CD4-positive, alpha-beta T cell treated with Interleukin-15 for 4 hours (primary cell): ENCODE measurements around the gene CDK2AP2.
"Not testable (repeated sequence)": the region's sequence is repeated elsewhere in the genome, so short reads cannot be mapped to it uniquely, and the experiment has no call there.

ENCODE experiments used
- DNase-seq: peaks from one replicate; pipeline ENCODE4 v3.0.0-alpha.2; 2020; ENCODE audit warnings: low spot score

Gene CDK2AP2

DNA sequence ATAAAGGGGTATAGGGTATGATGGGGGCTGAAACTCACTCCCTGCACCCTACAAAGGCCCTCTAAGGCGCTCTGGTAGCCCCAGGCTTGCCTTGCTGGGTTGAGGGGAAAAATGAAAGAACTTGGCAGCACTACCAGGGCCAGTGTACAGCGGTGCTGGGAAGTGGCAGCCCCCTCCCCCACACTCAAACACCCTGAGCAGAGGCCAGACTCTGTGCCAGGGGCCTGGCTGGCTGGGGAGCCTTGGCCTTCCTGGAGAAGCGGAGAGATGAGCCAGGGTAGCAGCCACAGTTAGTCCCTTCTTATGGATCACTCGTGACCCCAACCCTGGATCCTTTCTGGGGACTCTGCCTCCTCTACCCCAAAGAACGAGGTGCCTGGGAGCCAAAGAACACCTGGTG, 41.6 kb downstream of the CDK2AP2 start:
- no peak for DNase-seq

DNA sequence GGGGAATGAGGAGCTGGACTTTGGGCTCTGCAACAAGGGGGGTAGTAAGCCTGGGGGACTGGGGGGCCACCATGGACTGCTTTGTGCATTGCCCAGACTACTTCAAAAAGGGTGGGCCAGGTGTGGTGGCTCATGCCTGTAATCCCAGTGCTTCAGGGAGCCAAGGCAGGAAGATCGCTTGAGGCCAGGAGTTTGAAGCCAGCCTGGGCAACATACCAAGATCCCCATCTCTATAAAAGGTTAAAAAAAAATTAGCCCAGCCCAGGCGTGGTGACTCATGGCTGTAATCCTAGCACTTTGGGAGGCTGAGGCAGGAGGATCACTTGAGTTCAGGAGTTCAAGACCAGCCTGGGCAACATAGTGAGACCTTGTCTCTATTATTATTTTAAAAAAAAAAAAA, 42.4 kb downstream of the CDK2AP2 start:
- DNase-seq = not testable (repeated sequence)

DNA sequence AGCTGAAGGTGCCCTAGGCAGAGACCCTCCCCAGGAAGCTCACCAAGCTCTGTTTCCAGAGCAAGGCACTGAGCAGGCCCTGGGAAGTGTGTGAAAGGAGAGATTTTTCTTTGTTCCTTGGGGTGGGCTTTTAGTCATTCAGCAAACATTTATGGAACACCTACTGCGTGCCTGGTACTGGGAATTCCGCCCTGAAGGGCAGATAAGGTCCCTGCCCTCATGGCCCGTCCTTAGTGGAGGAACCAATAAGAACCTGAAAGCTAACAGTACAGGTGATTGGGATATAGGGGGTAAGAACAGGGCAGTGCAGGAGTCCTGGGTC, 42.8 kb downstream of the CDK2AP2 start:
- no peak for DNase-seq

DNA sequence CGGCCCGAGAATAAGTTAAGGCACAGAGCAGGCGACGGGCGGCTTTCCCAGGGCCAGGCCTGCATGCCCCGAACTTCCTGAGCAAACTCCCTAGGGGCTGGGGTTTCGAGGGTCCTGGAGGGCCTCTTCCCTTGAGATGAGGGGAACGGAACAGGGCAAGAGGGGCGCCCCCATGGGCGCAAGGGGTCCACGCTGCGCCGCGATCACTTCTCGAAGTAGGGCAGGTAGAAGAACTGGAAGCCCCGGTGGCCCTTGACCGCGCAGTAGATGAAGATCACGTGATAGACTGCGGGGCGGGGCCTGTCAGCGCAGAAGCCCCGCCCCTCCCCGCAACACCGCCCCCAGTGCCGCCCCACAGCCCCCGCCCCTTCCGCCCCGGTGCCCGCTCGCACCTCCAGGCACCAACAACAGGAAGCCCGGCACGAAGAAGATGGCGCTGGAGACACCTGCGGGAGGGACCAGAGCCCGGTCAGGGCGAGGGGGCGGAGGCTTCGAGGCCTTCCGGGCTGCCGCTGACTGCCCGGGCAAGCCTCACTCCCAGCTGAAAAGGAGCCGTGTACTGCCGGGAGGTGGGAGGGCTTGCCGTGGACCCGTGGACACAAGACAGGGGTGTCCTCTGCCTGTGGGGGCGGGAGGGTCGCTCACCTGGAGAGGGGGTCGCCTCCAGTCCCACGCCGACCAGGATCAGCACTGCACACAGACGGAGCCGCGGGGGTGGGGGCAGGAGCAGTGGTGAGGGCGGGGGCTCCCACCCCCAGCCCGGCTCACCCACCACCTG, 43.4 kb downstream of the CDK2AP2 start:
- peak; percentile 94 for DNase-seq

DNA sequence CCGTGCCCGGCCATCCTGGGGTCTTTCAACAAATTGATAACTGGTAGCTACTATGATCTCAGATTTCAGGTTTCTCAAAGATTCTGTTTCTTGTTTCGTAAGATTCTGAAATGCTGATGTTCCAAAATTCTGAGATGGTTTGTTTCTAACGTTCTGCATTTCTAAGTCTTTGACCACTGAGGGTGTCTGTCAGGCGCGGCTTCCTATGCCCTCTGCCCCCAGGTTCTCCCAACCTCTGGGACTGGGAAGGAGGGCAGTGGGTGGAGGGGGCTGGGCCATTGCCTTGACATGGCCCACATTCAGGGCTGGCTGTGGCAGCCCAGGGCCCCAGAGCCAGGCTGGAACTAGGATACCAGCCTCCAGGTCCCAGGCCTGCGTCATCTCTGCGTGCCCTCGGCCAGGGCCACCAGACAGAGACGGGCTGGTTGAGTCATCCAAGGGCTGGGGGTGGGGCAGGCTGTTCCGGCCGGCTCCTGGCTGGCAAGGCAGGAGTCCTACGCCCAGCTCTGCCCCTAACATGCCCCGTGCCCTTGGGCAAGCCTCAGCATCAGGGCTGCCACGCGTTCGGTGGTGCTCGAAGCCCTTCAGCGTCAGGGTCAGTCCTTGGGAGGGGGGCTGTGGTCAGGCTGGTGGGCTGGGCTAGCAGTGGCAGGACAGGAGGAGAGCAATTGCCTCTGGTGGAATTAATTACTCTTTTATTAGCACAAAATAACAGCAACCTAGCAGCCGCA, 44.1 kb downstream of the CDK2AP2 start:
- no peak for DNase-seq

DNA sequence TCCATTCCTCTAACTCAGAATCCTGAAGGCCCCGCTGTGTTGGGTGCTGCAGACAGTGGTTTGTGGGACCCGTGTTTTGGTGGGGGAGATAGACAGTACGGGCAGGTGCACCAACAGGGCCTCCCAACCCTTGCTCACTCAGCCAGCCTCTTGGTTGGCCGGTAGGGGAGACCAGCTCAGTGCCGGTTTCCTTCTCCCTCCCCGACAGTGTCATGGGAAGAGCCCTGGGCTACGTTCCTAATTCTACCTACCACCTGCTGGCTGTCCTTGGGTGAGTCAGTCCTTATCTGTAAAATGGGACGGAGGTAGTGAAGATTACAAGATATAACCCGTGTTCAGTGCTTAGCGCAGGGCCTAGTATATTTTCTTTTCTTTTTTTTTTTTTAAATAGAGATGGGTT, 44.8 kb downstream of the CDK2AP2 start:
- no peak for DNase-seq

DNA sequence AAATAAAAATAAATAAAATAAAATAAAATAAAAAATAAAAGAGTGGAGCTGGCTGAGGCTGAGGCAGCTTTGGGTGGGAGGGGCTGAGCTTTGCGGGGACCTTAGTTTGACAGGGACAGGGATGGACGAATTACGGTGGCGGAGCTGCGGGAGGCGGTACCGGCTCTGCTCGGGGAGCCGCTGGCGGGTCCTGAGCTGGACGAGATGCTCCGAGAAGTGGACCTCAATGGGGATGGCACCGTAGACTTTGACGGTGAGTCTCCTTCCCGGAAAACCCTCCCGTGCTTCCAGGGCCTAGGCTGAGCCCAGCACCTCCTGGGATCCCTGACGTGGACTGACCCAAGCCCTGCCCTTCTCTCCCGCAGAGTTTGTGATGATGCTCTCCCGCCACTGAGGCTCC, 49.7 kb downstream of the CDK2AP2 start:
- DNase-seq = no peak

DNA sequence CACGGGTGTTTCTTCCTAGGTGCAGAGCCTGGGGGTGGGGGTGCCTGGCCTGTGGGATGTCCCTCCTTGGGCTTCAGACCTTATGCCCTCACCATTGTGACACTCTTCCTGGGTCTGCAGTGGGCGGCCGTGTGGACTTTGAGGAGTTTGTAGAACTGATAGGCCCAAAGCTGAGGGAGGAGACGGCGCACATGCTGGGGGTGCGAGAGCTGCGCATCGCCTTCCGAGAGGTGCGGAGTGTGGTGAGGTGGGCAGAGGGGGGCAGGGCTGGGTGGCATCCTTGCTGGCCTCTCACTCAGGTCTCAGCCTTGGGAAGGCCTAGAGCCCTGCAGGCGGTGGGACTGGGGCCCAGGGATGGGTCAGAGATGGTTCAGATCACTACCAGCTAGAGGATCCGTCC, 50.5 kb downstream of the CDK2AP2 start:
- DNase-seq = no peak
